HL-60 (cell line): Measurements from ENCODE around the gene PTTG2.
A peak's percentile ranks its signal among the peaks of the same experiment; 100 is the strongest.

ENCODE experiments used
- DNase-seq, 2 experiments: peaks; one replicate each; pipeline ENCODE4 v3.0.0-alpha.2; 2010 to 2020; ENCODE audit warnings: low read depth in 1 of 2, low spot score in 1 of 2
- H3K27ac ChIP-seq: fragments of 250-450 bp; sonication (Bioruptor Pico); replicated peaks from 2 replicates; pipeline ENCODE4 v1.5.1; 2020; ENCODE audit warnings: mild to moderate bottlenecking, moderate library complexity
- H3K27me3 ChIP-seq: fragments of 250-450 bp; sonication (Bioruptor Pico); 2 replicates; pipeline ENCODE4 v1.5.1; 2021; ENCODE audit warnings: mild to moderate bottlenecking, moderate library complexity; ENCODE audit not compliant: insufficient read depth, poor library complexity, severe bottlenecking
- H3K4me3 ChIP-seq: replicated peaks from 2 replicates; pipeline ENCODE4 v1.5.1; 2011; ENCODE audit warnings: mild to moderate bottlenecking, control low read depth, low read length; ENCODE audit not compliant: insufficient read depth
- GABPA ChIP-seq: IDR thresholded peaks from 2 replicates; pipeline ENCODE4 v1.6.1; 2012; ENCODE audit warnings: low read depth
- POLR2AphosphoS5 ChIP-seq: IDR thresholded peaks from 2 replicates; pipeline ENCODE4 v1.6.1; 2012; ENCODE audit warnings: low read depth
- REST ChIP-seq: IDR thresholded peaks from 2 replicates; pipeline ENCODE4 v1.6.1; 2012; ENCODE audit warnings: low read depth; ENCODE audit not compliant: insufficient replicate concordance
- SPI1 ChIP-seq: IDR thresholded peaks from 2 replicates; pipeline ENCODE4 v1.6.1; 2012; ENCODE audit warnings: low read depth, mild to moderate bottlenecking, borderline replicate concordance
- TF ChIP-seq, protein P1 (sequence below): IDR thresholded peaks from one replicate; pipeline ENCODE4 v1.5.1; 2011; ENCODE audit warnings: low read length, control low read depth, inconsistent platforms; ENCODE audit not compliant: insufficient read depth

The PTTG2 gene

GRCh38 chr4:38005637-38006036 is 45.4 kb downstream of the PTTG2 start:
- DNase-seq = no peak
- Histone ChIP-seq H3K27ac (peak overlapping the region; percentile 33), H3K27me3 (no peaks in the 10 kb centered on the region), H3K4me3 (no peak overlapping the region)
- TF ChIP-seq POLR2AphosphoS5 (no peak), GABPA (no peak), REST (no peak), SPI1 (no peak)
- TF ChIP-seq, protein P1, sequence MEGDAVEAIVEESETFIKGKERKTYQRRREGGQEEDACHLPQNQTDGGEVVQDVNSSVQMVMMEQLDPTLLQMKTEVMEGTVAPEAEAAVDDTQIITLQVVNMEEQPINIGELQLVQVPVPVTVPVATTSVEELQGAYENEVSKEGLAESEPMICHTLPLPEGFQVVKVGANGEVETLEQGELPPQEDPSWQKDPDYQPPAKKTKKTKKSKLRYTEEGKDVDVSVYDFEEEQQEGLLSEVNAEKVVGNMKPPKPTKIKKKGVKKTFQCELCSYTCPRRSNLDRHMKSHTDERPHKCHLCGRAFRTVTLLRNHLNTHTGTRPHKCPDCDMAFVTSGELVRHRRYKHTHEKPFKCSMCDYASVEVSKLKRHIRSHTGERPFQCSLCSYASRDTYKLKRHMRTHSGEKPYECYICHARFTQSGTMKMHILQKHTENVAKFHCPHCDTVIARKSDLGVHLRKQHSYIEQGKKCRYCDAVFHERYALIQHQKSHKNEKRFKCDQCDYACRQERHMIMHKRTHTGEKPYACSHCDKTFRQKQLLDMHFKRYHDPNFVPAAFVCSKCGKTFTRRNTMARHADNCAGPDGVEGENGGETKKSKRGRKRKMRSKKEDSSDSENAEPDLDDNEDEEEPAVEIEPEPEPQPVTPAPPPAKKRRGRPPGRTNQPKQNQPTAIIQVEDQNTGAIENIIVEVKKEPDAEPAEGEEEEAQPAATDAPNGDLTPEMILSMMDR = no peak

DNA sequence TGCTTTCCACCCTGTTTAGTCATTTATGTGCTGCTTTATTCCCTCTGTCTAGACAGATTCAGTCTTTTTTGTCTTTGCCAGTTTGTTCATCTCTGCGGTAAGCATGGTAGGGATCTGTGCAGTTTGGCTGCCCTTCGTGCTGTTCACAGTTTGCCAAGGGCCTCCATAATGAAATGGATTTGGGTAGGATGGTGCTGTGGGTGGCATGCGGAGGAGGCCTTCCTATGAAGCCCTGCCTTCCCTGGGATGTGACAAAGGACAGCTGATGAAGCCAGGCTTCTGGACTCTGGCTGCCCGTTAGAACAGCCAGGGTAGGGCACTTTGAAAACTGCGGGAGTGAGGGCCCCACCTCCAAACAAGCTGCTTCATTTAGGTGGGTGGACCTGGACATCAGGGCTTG is 47.4 kb downstream of the PTTG2 start:
- H3K27ac ChIP-seq = no peak overlapping the region
- no peak for TF ChIP-seq POLR2AphosphoS5
- TF ChIP-seq, protein P1 = no peak
- TF ChIP-seq REST = no peak
- TF ChIP-seq SPI1 = no peak
- TF ChIP-seq GABPA = no peak
- DNase-seq = no peak
- H3K4me3 ChIP-seq = no peak overlapping the region
- H3K27me3 ChIP-seq = no peaks in the 10 kb centered on the region

- no peak overlapping the region for H3K27ac ChIP-seq
- TF ChIP-seq REST = no peak
- TF ChIP-seq SPI1 = no peak
- no peak for TF ChIP-seq GABPA
- TF ChIP-seq POLR2AphosphoS5 = no peak
- TF ChIP-seq, protein P1 = no peak
- no peak for DNase-seq
- no peaks in the 10 kb centered on the region for H3K27me3 ChIP-seq
- H3K4me3 ChIP-seq = no peak overlapping the region
Observed at GRCh38 chr4:38008571-38009021, 48.4 kb downstream of the PTTG2 start.
